ENCODE measurements around the gene TAF4.
"Not testable (repeated sequence)": the region's sequence is repeated elsewhere in the genome, so short reads cannot be mapped to it uniquely, and the experiment has no call there.

TAF4 gene

DNA sequence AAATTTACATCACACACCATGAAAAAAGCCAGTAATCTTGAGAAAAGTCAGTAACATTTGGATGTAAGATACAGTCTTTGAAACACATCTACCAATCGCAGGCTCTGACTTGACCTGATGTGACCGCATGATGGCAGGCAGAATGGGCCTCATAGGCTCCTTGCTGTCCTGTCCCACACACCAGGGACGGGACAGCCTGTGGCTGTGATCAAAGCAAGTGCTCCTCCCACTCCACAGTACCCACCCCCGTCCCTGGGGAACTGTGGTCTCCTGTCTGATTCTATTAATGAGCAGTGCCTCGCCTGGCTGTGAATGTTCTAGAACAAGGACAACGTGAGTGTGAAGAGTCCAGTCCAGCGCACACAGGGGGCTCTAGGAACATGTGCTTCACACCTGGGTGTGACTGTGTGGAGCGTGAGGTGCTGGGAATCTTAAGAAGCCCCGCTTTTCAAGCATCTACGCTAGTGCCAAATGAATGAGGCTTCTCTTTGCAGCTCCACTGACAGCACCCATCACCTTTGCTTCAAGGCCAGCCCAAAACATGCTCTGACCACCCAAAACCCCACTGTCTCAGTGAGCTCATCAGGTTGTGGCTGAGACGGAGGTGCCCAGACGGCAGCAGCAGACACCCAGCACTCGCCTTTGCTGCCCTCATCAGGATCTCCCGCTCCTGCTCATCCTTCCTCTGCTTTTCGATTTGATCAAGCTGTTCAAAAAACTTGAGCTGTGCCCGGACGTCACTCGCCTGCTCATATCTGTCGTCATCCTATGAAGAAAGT lies 67.1 kb downstream of the TAF4 start:
- DNase-seq: no peak

DNA sequence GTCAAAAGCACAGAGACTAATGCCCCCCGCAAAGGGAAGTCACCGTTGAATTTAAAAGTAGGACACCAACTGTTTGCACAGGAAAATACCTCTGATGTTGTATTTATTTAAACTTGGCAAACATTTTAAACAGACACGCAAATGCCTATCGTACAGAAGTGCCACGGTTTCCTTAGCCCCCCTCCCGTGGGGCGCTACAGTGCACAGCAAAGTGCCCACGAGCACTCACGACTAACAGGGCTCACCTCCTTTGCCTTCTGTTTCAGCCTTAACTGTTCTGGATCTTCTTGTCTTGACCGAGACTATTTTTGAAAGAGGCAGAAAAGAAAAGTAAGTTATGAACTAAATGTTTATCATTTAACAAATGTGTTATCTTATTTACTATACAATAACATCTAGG lies 67.8 kb downstream of the TAF4 start:
- no peak for DNase-seq

DNA sequence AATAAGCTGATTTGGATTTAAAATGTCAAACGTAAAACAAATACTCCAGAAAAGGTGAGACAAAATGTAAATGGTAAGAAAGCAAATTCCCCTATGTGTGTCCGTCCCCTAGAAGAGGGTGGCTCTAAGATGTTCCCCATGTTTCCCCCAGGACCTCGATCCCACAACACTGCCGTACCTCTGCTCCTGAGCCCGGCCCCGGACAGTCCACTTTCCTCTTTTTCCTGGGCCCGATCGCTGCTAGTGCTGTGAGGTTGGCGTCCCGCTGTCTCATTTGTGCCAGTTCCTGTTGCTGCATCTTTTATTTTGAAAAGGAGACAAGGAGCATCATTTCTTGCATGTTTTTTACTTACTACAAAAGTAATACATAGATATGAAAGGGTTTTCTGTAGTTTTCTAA lies 68.3 kb downstream of the TAF4 start:
- no peak for DNase-seq

DNA sequence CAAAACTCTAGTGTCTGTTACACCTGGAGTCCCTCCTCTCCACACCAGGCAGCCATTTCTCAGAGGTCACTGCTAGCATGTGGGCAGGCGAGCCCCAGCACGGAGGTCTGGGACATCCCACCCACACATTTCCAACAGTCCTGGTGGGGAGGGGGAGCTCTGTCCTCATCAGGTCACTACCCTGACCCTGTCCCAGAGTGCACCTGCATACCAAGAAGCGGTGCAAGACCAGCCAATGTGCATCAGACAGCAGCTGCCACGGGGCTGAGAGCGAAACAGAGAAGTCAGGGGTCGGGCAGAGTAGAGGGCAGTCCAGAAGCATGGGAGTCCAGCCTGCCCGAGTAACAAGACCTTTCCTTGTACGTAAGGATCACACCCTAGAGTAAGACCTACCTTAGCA lies 71.1 kb downstream of the TAF4 start:
- no peak for DNase-seq

DNA sequence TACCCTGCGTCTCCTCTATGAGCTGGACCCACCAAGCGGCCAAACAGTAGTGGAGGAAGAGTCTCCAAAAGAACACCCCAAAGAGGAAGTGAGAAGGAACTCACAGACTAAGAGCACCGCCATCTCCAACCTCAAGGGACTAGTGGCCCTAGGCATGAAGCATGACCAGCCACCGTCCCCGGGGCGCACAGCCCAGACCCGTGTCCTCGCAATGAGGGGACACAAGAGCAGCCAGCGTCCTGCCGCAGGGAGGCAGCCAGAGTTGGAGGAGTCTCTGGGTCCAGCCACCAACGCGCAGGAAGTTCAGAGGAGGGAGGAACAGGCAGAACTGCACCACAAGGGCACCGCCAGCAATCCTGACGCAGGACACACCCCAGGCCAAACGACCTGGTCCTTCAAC lies 72.6 kb downstream of the TAF4 start:
- DNase-seq: no peak

DNA sequence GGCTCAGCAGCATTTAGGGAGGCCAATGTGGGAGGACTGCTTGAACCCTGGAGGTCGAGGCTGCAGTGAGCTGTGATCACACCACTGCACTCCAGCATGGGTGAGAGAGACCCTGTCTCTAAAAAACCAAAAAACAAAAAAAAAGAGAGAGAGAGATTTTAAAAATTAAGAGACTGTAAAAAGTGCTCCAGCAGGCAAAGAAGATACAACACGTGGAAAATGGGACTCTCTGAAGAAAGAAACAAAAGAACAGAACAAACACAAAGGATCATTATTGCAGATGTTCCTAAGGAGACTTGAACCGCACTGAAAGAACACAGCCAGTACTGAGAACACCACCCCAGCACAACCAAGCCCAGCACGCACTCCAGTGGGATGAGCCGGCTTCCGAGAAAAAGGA lies 74.2 kb downstream of the TAF4 start:
- DNase-seq: no peak

DNA sequence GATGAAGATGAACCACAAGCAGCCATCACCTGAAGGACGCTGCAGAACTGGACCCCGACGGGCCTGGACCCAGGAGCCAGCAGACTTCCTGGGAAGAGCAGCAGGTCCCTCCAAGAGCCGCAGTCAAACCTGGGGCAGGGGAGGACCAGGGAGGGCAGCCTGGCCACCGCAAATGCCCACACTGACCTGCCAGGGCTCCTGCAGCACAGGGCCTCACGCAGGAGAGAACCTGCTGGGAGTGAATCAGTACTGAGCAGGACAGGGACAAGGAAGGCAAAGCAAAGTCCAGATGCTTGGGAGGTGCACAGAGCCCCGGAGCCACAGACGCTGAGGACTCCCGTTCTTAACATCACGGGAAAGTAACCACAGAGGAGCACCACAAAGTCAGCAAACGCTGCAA lies 75.2 kb downstream of the TAF4 start:
- DNase-seq: no peak

DNA sequence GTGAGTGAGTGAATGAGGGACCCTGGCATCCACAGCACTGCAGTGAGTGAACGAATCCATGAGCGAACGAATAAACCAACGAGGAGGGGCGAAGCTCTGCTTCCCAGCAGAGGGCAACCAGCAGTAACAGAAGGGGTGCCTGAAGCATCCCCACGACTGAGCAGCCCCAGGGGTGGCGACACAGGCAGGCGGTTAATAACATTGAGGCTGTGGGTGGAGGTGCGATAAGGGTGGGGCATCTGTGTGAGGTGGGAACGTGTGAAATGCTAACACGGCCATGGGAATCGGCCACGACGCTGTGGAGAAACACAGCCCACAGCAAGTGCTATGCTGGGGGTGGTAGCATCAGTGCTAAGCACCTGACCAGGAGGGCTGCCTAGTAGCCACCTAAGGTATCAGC lies 75.9 kb downstream of the TAF4 start:
- DNase-seq: no peak

DNA sequence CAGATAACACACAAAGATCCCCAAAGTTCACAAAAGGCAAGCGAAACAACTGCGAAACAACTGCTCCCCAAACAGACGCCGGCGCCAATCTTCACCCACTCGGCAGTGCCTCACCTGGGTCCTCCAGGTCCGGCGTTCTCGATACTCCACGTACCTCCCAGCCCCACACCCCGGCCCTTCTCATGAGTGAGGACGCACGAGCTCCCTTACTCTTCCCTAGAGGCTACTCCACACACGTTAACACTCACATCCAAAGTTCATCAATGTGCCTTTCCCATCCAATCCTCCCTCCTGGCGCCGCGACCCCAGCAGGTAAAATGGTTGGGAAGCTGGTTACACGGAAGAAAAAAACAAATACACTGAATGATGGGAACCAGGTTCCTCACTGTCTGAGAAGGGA lies 77.0 kb downstream of the TAF4 start:
- DNase-seq: no peak

DNA sequence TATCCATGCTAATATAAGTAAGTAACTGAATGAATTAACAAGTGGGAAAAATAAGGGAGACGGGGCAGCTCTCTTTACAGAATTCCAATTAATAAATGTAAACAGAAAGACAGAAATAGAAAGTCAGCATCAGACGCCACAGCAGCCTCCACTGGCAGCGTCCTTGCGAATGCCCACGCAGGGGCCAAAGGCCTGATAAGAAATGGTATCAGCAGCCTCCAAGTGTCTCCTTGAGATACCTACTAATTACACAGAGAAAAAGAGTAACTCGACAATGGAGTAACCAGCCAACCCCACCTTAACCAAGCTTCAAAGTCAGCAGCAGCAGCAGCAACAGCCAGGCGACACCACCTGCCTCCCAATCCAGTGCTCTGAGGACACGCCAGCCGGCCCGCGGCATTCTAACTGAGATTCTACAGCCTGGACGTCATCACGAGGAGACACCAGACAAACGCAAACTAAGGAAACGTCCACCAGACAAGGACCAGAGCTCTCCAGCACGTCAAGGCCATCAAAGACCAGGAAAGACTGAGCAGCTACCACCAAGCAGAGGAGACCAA lies 78.8 kb downstream of the TAF4 start:
- DNase-seq: no peak

DNA sequence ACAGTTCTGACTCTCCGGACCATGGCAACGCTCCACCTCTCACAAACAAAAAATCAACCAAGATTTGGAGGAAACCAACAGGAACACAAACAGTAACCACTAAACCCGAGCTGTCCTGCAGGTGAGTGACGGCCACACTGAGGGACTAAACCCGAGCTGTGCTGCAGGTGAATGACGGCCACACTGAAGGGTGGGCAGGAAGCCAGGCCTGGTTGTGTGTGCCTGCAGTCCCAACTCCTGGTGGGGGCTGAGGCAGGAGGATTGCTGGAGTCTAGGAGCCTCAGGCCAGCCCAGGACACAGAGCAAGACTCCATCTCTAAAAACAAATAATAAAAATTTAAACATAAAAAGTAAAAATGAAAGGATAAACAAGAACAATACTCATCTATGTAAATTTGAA lies 80.6 kb downstream of the TAF4 start:
- no peak for DNase-seq

DNA sequence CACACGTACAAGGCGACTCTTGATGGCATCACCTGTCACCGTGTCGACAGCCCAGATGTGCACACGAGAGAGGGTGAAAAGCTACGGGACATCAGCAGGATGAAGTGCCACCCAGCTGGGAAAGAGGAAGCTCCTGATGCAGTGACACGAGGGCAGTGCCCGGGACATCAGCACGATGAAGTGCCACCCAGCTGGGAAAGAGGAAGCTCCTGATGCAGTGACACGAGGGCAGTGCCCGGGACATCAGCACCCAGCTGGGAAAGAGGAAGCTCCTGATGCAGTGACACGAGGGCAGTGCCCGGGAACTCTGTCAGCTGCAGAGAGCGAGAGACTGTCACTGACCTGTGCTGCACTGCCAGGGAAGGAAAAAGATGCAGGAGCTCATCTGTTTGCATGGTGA lies 81.2 kb downstream of the TAF4 start:
- not testable (repeated sequence) for DNase-seq

DNA sequence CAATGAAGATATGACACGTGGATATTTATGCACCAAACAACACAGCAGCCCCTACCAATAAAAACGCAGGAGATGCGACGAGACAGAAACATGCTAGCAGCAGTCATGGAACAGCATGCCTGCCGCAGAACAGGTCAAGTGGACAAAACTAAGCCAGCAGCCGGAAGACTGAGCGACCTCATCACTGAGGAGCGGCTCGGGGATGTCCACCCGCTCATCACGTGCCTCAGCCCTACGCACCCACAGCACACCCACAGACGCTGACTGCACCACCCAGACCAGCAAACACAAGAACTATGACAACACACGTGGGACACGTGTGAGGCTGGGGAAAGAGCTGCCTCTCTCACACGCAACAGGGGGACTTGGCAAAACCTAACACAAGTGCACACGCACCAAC lies 81.7 kb downstream of the TAF4 start:
- no peak for DNase-seq

DNA sequence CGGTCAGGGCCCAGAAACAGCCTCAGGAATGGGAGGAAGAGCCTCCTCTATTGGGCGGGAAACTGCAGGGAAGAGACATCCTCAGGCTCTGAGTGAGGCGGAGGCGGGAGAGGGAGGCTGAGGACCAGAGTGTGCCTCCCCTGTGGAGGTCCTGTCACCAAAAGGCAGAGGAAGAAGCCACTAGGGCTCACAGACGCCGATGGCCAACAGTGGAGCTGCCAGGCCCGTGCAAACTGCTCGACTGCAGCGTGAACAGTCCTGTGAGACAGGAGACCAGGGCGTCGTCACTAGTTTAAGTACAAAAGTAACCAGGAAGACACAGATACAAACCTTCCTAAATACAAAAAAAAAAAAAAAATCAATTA lies 82.7 kb downstream of the TAF4 start:
- DNase-seq: no peak

DNA sequence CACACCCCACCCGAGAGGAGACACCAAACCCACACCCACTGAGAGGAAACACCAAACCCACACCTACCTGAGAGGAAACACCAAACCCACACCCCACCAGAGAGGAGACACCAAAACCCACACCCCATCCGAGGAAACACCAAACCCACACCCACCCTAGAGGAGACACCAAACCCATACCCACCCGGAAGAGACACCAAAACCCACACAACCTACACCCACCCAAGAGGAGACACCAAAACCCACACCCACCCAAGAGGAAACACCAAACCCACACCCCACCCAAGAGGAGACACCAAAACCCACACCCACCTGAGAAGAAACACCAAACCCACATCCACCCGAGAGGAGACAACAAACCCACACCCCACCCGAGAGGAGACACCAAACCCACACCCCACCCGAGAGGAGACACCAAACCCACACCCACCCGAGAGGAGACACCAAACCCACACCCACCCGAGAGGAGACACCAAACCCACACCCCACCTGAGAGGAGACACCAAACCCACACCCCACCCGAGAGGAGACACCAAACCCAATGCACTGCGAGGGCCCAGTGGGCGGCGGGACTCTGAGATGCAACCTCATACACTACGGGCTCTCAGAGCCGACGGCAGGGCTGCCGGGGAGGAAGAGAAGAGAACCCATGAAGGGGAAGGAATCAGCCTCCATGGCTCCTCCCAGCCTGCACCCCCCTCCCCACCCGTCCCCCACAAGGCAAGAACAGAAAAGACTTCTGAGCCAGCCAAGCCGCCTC lies 83.3 kb downstream of the TAF4 start:
- DNase-seq: peak in 1 of 6 experiments; percentile 5

DNA sequence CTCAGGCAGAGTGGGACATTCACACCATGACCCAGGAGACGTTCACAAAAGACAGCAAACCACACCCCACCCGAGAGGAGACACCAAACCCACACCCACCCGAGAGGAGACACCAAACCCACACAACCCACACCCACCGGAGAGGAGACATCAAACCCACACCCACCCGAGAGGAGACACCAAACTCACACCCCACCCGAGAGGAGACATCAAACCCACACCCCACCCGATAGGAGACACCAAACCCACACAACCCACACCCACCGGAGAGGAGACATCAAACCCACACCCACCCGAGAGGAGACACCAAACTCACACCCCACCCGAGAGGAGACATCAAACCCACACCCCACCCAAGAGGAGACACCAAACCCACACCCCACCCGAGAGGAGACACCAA lies 84.0 kb downstream of the TAF4 start:
- DNase-seq: not testable (repeated sequence)

DNA sequence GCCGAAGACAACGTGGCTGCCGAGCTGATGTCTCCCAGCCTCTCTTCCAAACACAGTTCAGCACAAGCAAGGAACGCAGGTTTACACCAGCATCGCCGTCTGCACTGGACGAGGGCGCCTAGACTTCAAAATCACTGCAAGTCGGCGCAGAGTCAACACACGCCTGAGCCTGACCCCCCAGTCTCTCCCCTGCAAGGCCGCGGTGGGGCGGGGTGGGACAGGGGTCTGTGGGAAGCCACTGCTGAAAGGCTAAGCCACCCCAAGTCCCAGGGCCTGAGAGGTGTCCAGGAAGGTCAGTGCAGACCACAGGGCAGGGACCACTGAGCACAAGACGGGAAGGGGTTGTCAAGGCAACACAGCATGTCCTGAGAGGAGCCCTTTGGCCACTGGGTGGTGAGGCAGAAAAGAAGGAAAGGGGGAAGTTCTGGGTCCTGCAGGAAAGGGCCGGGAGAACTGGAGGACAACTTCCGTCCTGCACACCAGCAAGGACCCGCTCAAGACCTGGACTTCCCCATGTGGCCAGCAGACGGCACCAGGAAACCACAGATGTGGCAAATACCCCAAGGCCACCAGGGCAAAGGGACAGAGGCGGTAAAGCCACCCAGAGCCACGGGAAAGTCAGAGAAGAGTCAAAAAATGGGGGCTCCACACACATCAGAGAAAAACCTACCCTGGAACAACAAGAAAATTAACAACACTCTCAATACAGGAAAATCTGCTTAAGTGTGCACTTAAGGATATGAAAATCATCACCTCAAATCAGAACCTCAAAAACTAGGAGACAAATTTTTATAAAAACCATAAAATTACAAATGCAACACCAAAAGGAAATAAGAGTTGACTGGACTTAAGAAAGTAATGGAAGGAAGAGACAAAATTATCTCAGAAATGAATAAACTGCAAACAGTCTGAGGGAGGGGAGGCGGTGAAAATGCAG lies 84.8 kb downstream of the TAF4 start:
- DNase-seq: no peak

DNA sequence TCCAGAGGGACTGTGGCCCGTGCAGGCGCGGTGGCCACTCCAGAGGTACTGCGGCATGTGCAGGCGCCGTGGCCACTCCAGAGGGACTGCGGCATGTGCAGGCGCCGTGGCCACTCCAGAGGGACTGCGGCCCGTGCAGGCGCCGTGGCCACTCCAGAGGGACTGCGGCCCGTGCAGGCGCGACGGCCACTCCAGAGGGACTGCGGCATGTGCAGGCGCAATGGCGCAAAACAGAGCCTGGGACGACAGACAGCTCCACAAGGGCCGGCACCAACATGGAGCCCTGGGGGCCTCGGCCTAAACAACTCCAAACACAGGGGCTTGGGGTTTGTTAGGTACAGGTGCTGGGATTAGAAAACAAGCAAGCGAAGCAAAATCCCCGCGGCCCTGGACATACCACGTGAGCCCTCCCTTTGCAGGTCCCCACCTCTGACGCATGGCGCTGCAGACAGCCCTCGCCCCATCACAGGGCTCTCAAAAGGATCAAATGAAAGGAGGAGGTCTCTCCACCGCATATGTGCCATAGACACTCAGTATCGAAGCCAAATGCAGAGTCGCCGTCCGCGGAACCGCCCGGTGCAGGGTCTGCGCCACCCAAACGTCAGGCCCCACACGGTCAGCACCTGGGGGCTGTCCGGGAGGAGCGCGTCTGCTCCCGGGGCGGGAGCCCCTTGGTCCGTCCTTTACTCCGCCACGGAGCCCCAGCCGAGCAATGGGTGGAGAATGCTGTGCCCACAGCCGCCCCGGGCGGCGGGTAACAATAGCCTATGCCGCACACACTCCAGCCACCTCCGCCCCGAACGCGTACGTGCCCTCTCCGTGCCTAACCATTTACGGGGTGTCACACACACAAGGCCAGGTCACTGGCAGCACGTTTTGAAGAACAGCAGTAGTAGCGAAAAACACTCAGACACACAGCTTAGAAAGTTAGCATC lies 85.7 kb downstream of the TAF4 start:
- no peak for DNase-seq

DNA sequence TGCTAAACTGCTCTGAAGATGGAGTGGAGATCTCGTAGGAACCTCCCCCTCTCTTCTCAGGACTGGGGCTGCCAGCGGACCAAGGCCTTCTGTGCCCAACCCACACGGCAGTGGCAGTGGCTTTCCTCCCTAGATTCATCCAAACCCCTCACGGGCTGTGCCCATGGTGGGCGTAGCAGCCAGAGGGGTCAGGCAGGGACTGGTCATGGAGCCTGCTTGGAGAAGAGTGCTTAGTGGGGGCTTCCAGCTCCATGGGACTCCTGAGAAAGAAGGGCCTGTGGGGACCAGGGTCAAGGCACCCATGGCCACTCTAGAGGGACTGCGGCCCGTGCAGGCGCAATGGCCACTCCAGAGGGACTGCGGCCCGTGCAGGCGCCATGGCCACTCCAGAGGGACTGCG lies 86.6 kb downstream of the TAF4 start:
- no peak for DNase-seq

DNA sequence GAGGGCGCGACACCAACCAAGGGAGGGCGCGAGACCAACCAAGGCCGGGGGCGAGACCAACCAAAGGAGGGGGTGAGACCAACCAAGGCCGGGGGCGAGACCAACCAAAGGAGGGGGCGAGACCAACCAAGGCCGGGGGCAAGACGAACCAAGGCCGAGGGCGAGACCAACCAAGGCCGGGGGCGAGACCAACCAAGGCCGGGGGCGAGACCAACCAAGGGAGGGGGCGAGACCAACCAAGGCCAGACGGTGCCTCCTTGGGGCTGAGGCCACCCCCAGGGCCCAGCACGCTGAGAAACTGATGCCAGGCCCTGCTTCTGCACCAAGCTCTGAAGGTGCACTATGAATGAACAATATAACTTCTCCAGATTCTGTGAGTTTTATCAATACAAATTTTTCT lies 87.2 kb downstream of the TAF4 start:
- DNase-seq: no peak

DNA sequence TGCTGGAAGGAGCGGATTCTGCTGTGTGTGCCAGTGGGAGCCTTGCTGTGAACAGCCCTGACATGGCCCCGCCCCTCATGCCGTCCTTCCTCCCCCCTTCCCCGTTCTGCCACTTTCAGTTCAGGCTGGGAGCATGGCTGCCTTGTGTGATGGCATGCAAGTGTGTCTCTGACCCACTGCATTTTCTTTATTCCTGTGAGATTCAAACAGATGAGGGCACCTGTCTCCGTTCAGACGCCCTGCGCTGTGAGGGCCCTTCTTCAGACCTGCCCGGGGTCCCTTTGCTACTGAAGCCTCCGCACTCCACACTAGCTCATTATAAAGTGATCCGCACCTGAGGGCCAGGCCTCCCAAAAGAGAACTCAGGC lies 88.3 kb downstream of the TAF4 start:
- no peak for DNase-seq
